Neutrophil (primary cell): ENCODE data around the gene GAL.

ENCODE experiments used
- H3K27ac ChIP-seq: fragments of 200-600 bp; sonication (generic); 2 replicates; pipeline ENCODE4 v1.5.1; 2016; ENCODE audit warnings: mild to moderate bottlenecking, moderate library complexity
- H3K27me3 ChIP-seq: fragments of 200-600 bp; sonication (generic); 2 replicates; pipeline ENCODE4 v1.6.0; 2016; ENCODE audit warnings: mild to moderate bottlenecking
- H3K36me3 ChIP-seq: fragments of 200-600 bp; sonication (generic); 2 replicates; pipeline ENCODE4 v1.5.1; 2017
- H3K4me1 ChIP-seq, 2 experiments: fragments of 200-600 bp in 1 of 2; sonication (generic) in 1 of 2; 1 replicate in 1 of 2; 2 replicates in 1 of 2; pipeline versions ENCODE4 v1.5.1 to v1.6.1; 2013 to 2016; ENCODE audit warnings: low read depth in 1 of 2, low read length in 1 of 2, mild to moderate bottlenecking in 1 of 2, moderate library complexity in 1 of 2; ENCODE audit not compliant: control insufficient read depth in 1 of 2, insufficient read depth in 1 of 2
- H3K4me3 ChIP-seq, 2 experiments: fragments of 200-600 bp in 1 of 2; sonication (generic) in 1 of 2; 1 replicate in 1 of 2; 2 replicates in 1 of 2; pipeline ENCODE4 v1.5.1; 2013 to 2016; ENCODE audit warnings: low read depth in 1 of 2, low read length in 1 of 2, mild to moderate bottlenecking in 1 of 2, moderate library complexity in 1 of 2
- H3K9me3 ChIP-seq: fragments of 200-600 bp; sonication (generic); 2 replicates; pipeline ENCODE4 v1.5.1; 2016
- CTCF ChIP-seq: fragments of 200-600 bp; sonication (generic); IDR thresholded peaks from 2 replicates; pipeline ENCODE4 v1.5.1; 2016; ENCODE audit warnings: antibody characterized with exemption

GAL gene

DNA sequence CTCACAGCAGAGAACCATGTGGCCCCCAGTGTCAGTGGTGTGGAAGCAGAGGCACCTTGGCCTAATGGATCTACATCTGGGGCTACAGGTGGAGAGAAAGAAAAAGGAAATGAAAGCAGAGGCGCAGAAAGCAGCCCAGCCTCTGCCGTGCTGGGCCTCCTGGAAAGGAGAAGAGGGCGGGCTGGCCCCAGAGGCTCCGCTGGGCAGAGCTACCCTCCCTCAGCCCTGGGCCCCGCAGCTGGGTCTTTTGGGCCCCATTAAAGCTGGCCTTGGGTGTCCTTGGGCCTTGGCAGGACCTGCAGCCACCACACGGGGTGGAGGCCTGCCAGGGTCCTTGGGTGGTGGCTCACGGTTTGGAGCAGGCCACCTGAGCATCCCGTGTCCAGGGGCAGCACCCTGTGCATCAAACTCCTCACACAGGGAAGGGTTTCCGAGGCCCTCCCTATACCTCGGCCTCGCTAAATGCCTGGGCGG lies 31.6 kb upstream of the GAL start:
- Histone ChIP-seq H3K27me3 (peaks cover 39% of the 10 kb centered on the region), H3K36me3 (no peaks in the 10 kb centered on the region), H3K4me3 (no peak overlapping the region), H3K27ac (no peak overlapping the region), H3K9me3 (no peaks in the 10 kb centered on the region), H3K4me1 (no peaks in the 10 kb centered on the region)
- no peak for TF ChIP-seq CTCF

GRCh38 chr11:68653486-68654430 lies 30.6 kb upstream of the GAL start:
- Histone ChIP-seq H3K27me3 (peaks cover 29% of the 10 kb centered on the region), H3K9me3 (no peaks in the 10 kb centered on the region), H3K27ac (no peak overlapping the region), H3K4me1 (no peaks in the 10 kb centered on the region), H3K4me3 (no peak overlapping the region), H3K36me3 (no peaks in the 10 kb centered on the region)
- TF ChIP-seq CTCF = no peak

GRCh38 chr11:68654978-68655377 lies 29.4 kb upstream of the GAL start:
- H3K4me1 ChIP-seq = no peaks in the 10 kb centered on the region
- no peaks in the 10 kb centered on the region for H3K36me3 ChIP-seq
- H3K4me3 ChIP-seq = no peak overlapping the region
- no peaks in the 10 kb centered on the region for H3K9me3 ChIP-seq
- H3K27me3 ChIP-seq = peaks cover 17% of the 10 kb centered on the region
- TF ChIP-seq CTCF = no peak
- no peak overlapping the region for H3K27ac ChIP-seq

DNA sequence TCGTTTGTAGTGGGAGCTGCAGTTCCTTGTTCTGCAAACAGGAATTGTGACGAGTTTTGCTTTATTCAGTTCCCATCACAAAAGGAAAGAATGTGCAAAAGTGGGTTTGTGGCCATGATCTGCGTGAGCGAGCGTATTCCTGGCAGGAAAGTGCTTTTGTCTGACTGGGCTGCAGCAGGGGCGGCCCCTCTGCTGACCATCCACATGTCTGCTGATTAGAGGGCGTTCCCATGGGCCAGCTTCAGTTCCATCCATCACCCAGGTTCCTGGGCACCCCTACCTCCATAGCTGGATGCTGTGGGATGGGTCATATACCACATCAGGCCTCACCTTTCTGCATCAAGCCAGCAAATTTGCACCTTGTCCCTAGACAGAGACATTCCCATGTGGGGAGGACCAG lies 28.9 kb upstream of the GAL start:
- Histone ChIP-seq H3K36me3 (no peaks in the 10 kb centered on the region), H3K4me3 (no peak overlapping the region), H3K27me3 (peaks cover 13% of the 10 kb centered on the region), H3K9me3 (no peaks in the 10 kb centered on the region), H3K27ac (no peak overlapping the region), H3K4me1 (no peaks in the 10 kb centered on the region)
- TF ChIP-seq CTCF = no peak

DNA sequence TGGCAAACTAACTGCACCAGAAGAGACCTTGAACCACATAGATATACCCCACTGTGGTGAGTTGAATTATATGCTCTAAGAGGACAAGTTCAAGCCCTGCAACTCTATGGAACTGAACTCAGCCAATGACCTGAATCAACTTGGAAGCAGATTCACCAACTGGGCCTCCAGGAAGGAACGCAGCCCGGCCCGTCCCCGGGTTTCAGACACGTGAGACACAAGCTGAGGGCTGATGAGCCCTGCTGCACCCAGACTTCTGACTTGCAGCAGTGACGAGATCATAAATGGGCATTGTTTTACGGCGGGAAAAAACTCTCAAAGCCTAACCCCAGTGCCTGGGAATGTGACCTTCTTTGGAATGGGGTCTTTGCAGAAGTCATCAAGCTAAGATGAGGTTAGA lies 28.5 kb upstream of the GAL start:
- H3K27ac ChIP-seq = no peak overlapping the region
- no peak for TF ChIP-seq CTCF
- H3K4me3 ChIP-seq = no peak overlapping the region
- no peaks in the 10 kb centered on the region for H3K9me3 ChIP-seq
- H3K36me3 ChIP-seq = no peaks in the 10 kb centered on the region
- no peaks in the 10 kb centered on the region for H3K4me1 ChIP-seq
- H3K27me3 ChIP-seq = peaks cover 9% of the 10 kb centered on the region
